ENCODE measurements around the gene DIAPH2.
"Not testable (repeated sequence)": the region's sequence is repeated elsewhere in the genome, so short reads cannot be mapped to it uniquely, and the experiment has no call there.

DIAPH2 gene

DNA sequence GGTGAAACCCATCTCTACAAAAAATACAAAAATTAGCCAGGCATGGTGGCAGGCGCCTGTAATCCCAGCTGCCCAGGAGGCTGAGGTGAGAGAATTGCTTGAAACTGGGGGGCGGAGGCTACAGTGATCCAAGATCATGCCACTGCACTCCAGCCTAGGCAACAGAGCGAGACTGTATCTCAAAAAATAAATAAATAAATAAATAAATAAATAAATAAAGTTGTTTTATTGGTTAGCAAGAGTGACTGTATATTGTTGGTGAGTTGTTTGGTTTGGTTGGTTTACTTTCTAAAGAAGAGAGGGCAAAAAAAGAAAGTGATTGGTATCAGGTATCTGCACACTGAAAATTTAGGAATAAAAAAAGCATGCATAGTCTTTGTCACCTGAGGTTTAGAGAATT is 700.0 kb downstream of the DIAPH2 start:
- DNase-seq (ENCODE audit: low spot score), result no peak

- DNase-seq (ENCODE audit: low spot score), result no peak
Measured at GRCh38 chrX:97387004-97387403, 702.4 kb downstream of the DIAPH2 start.

GRCh38 chrX:97389761-97390192 is 705.1 kb downstream of the DIAPH2 start:
- DNase-seq (ENCODE audit: low spot score), result no peak

- DNase-seq (ENCODE audit: low spot score), result no peak
Measured at GRCh38 chrX:97397371-97397770, 712.7 kb downstream of the DIAPH2 start.

DNA sequence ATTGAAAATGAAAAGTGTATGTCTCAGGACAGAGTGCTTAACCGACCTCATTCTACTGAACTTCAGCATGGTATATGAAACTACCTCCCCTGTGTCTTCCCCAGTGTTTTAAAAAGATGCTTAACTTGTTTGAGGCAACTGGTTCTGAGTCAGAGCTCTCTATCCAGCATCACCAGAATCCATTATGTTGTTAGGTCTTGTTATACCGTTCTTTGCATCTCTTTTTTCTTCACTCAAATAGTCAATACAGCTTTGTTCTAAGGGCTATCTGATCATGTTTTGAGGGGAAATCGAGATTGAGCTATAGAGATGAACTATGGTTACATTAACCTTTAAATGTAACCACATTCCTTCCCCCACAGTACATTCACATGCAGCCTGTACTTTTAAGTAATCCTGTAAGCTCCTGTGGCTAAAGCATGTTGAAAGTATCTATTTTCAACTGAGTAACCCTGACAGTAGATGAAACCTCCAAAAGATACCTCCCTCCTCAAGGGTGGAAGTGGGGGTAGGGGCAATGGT is 713.4 kb downstream of the DIAPH2 start:
- DNase-seq (ENCODE audit: low spot score), result no peak

- DNase-seq (ENCODE audit: low spot score), result no peak
Measured at GRCh38 chrX:97399400-97399799, 714.8 kb downstream of the DIAPH2 start.

DNA sequence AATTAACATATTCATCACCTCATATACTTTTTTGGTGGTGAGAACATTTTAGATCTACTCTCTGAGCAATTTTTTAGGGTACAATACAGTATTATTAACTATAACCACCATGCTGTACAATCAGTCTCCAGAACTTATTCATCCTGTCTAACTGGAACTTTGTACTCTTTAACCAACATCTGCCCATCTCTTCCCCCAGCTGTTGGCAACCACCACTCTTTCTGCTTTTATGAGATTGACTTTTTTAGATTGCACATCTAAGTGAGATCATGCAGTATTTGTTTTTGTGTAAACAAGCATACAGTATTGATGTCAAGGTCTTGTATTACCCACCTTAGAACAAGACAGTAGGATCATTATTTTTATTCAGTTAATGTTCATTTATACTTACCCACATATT is 715.9 kb downstream of the DIAPH2 start:
- DNase-seq (ENCODE audit: low spot score), result no peak

DNA sequence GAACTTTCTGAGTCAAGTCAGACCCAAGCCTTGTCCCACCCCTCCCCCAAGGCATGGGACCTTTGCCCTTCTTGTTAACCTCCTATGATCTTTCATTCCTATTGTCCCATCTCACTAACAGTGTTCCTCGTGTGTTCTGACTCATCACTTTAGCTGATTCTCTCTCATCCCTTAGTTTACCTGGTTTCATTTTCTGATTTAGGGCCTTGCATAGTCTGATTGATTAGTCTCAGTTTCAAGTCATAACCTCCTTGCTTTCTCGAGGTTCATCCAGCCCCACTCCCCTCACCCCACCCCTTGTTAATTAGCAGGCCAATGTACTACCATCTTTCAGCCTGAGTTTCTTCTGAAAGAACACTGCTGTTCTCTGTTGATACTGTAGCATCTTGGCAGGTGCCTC is 716.5 kb downstream of the DIAPH2 start:
- no peak for DNase-seq (ENCODE audit: low spot score)

DNA sequence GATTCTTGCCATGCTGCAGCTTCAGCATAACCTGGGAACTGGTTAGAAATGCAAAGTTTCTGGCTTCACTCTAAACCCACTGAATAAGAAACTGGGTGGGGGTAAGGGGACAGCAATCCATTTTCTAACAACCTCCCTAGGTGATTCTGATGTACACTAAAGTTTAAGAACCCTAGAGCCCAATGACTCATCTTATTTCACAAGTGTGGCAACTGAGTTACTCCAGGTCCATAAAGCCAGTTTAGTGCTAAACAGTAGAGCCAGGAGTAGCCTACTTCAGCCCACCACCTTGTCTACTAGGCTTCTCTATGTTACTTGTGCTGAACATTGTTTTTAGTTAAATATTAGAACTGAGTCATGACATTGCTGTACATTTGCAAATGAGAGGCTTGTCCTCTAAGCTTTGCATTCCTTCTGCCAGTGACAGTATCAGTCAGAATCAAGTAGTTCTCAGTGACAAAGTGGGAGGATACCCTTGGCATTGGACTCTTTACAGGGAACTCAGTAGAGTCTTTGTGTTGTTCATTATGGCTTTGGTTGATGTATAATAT is 717.0 kb downstream of the DIAPH2 start:
- DNase-seq (ENCODE audit: low spot score), result no peak

DNA sequence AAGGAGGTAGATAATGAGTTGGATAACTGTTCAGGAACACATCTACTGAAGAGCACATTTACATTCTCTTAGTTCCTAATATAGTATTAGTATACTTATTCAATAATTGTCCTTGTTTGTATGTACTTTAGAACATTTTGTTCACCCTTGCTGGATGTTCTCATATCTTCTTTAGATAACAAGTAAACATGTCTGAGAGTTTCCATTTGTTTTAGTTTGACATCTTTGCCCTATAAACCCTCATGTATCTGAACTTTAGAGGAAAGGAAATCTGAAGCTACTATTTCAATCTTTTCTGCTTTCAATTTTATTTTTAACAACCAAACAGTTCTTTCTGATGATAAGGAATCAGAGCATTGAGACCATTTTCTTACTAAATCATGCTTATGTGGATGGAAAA is 717.7 kb downstream of the DIAPH2 start:
- DNase-seq (ENCODE audit: low spot score), result no peak

DNA sequence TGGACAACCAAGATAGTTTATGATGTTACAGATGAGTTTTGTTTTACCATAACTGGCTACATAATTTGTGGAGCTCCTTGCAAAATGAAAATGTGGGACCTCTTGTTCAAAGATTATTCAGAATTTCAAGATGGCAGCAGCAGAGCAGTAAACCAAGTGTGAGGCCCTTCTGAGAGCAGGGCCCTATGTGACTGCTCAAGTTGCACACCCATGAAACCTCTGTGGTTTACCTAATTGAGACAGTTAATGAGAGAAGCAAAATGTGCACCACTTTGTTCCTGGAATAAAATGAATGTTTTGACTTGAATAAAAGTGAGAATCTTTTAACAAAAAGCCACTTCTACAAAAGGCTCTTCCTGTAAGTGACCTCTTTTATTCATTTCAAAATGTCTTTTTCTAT is 718.3 kb downstream of the DIAPH2 start:
- no peak for DNase-seq (ENCODE audit: low spot score)

DNA sequence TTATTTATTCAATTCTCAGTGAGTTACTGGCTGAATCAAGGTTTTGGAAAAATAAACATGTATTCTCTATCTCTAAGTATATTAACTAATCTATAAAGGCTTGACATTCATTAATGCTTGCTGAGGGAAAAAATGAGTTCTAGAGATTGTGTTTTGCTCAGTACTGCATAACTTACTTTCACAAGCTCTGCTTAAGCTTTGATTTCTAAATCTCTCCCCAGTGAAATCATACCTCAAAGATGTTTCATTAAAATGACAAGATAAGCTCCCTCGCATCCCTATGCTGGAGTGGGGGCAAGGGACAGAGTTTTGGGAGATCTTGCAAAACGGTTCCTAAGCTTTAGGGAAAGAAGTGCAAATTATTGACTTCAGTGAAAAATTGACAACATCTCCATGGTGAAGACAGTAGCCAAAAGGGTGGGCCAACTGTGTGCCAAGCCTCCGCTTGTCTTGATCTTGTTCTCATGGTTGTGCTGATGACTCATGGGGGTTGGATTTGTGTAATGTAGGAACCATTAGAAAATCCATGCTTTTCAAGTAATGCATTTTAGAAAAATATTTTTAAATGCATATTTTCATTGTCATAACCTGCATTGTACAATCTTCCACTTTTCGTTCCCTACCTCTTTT is 720.5 kb downstream of the DIAPH2 start:
- DNase-seq (ENCODE audit: low spot score), result no peak

DNA sequence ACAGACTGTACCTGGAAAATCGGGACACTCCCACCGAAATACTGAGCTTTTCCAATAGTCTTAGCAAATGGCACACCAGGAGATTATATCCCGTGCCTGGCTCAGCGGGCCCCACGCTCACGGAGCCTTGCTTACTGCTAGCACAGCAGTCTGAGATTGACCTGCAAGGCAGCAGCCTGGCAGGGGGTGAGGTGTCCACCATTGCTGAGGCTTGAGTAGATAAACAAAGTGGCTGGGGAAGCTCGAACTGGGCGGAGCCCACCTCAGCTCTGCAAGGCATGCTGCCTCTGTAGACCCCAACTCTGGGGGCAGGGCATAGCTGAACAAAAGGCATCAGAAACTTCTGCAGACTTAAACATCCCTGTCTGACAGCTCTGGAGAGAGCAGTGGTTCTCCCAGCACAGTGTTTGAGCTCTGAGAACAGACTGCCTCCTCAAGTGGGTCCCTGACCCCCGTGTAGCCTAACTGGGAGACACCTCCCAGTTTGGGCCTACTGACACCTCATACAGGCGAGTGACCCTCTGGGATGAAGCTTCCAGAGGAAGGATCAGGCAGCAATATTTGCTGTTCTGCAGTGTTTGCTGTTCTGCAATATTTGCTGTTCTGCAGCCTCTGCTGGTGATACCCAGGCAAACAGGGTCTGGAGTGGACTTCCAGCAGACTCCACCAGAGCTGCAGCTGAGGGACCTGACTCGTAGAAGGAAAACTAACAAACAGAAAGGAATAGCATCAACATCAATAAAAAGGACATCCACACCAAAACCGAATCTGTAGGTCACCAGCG is 725.2 kb downstream of the DIAPH2 start:
- DNase-seq (ENCODE audit: low spot score), result not testable (repeated sequence)

- DNase-seq (ENCODE audit: low spot score), result no peak
Measured at GRCh38 chrX:97416461-97416860, 731.8 kb downstream of the DIAPH2 start.

GRCh38 chrX:97429101-97429500 is 744.5 kb downstream of the DIAPH2 start:
- no peak for DNase-seq (ENCODE audit: low spot score)

DNA sequence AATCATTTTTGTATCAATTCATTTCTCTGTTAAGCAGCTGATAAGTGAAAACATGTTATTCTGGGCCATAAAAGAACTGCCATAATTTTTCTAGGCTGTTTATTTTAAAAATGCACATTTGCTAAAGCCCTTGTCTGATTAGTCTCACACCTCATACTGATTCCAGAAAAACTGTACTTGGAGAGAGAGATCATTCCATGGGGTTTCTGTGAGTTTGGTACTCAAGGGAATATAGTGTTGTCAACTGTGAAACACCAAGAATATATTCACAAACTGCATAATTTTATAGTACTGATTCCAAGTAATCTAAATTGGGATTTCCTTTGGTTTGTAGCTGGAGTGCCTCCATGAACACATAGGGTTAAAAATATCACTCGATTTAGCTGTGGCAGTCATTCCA is 746.6 kb downstream of the DIAPH2 start:
- DNase-seq (ENCODE audit: low spot score), result no peak

DNA sequence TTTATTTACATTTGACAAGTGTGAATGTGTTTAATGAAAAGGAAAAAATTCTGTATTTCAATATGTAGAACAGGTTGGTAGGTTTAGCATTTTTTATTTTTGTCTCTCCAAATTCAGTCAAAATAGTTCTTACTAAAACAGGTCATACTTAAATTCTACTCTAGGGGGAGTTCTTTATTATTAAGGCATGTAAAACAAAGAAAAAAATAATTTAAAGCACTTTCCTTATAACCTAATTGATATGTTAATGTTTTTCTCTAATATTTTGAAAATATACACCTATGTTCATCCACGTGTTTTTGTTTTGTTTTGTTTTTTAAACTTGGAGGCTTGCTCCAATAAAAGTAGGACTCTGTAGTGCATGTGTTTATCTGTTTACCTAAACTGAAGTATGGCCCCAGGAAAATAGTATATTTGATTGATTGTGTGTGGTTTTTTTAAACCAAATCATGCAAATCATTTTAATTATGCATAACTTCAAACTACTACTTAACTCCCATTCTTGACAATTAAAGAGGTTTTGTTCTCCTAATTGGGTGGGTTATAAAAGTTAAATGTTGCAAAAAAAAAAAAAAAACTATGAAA is 761.7 kb downstream of the DIAPH2 start:
- DNase-seq (ENCODE audit: low spot score), result no peak

GRCh38 chrX:97447306-97447705 is 762.7 kb downstream of the DIAPH2 start:
- DNase-seq (ENCODE audit: low spot score), result no peak

GRCh38 chrX:97452283-97452682 is 767.6 kb downstream of the DIAPH2 start:
- no peak for DNase-seq (ENCODE audit: low spot score)

DNA sequence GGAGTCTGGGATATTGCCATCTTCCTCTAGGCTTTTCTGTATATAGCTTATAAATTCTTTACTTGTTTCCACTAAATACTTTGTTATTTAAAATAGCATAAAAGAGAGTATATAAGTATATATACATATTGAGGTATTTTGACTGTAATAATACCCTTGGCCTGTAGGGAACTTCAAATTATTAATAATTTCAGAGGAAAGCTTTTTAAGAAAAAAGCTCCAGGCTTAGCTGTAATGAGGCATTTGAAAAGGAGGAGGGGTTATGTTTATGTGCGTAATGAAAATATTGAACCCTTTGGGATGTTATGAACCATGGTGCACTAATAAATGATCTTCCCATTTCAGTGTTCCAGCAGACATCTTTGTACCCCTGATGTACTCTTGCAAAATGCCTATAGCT is 777.1 kb downstream of the DIAPH2 start:
- no peak for DNase-seq (ENCODE audit: low spot score)

DNA sequence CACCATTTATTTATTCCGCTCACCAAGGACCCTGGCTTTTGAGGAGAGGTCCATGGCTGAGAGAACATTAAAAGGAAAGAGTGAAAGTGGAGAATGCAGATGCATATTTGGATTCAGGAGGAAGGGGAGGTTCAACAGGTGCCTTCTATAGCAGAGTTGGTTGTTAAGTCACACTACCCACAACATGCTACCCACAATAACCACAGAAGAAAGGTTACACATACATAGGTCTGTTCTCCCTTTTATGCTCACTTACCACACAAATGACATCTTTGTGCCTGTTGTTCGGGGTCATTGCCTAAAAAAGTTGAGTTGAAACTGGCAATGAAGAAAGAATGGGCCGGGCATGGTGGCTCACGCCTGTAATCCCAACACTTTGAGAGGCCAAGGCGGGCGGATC is 786.4 kb downstream of the DIAPH2 start:
- DNase-seq (ENCODE audit: low spot score), result no peak

DNA sequence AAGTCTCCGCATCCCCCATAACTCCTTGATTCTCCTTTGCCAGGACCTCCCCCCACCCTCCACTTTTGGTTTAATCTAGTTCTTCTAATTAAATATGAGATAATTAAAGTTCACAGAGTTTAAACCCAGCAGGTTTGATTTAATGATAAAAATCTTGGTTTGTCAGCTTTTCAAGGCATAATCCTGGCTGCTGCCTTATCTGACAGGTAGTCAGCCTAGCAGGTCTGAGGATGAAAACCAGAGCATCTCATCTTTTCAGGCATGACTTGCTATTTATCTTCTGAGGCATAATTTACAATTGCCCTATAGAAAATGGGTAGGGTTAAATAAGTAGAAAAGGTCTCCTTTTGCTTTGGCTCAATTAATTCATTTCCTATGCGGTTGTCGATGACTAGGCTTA is 790.3 kb downstream of the DIAPH2 start:
- DNase-seq (ENCODE audit: low spot score), result no peak

Measured in cerebellar cortex (tissue), 1 donor.